ENCODE results near the gene REC114. TPM values are rescaled to one million over a fixed set of nuclear protein-coding genes. Genes with fewer than 3 reads are reported as not detected.

Gene REC114
- total and polyA plus RNA-seq, 2 of the 8 experiments (the other 6 are each of a cell fraction or from before 2014, with no cell fraction given) = 0.12 TPM; not detected in 1

GRCh38 chr15:73604477-73604876, 161.5 kb downstream of the REC114 start (continued):
- TF ChIP-seq RBBP5 (IDR thresholded peaks at IDR 0.05; ENCODE audit: borderline replicate concordance, low read depth, low read length) = no peak
- TF ChIP-seq POLR2A (IDR thresholded peaks at IDR 0.05; ENCODE audit: control extremely low read depth in 1 of 2, low read depth in 2 of 2, low read length in 2 of 2) = no peak
